Type B pancreatic cell (in vitro differentiated cells): ENCODE measurements around the gene AIG1. TPM values are rescaled to one million over a fixed set of nuclear protein-coding genes. Genes with fewer than 3 reads are reported as not detected.

Experiments used
- DNase-seq: peaks from one replicate; pipeline ENCODE4 v3.0.0; 2021; ENCODE audit warnings: mixed read lengths; ENCODE audit not compliant: unreplicated experiment; ENCODE audit errors: extremely low spot score
- H3K27ac Mint-ChIP-seq: 2 replicates; pipeline ENCODE4 v1.8.0; 2021; ENCODE audit warnings: mild to moderate bottlenecking, mixed read lengths
- H3K27me3 Mint-ChIP-seq: 2 replicates; pipeline ENCODE4 v1.8.0; 2021; ENCODE audit warnings: mixed read lengths
- H3K36me3 Mint-ChIP-seq: 2 replicates; pipeline ENCODE4 v1.8.0; 2021; ENCODE audit warnings: mixed read lengths
- H3K4me1 Mint-ChIP-seq: one replicate; pipeline ENCODE4 v1.8.0; 2021; ENCODE audit warnings: mixed read lengths; ENCODE audit not compliant: unreplicated experiment
- H3K4me3 Mint-ChIP-seq: 2 replicates; pipeline ENCODE4 v1.8.0; 2021; ENCODE audit warnings: mild to moderate bottlenecking, mixed read lengths
- H3K9me3 Mint-ChIP-seq: 2 replicates; pipeline ENCODE4 v1.8.0; 2021; ENCODE audit warnings: mixed read lengths
- CTCF ChIP-seq: fragments of 200-600 bp; sonication (generic); conservative IDR thresholded peaks from 2 replicates; pipeline ENCODE4 v1.5.0; 2021; ENCODE audit warnings: antibody characterized with exemption, mild to moderate bottlenecking
- total RNA-seq: library from RNA; stranded (reverse); gene quantifications from 2 replicates; pipeline ENCODE4 v1.2.1, GENCODE V29; 2021; ENCODE audit warnings: low replicate concordance

The AIG1 gene
- total RNA-seq, 1 donor from 2014 or later = 34.3 TPM

- no peak for TF ChIP-seq CTCF
- H3K4me1 Mint-ChIP-seq = peaks cover 8% of the 10 kb centered on the region
- H3K27me3 Mint-ChIP-seq = no peaks in the 10 kb centered on the region
- H3K9me3 Mint-ChIP-seq = peaks cover 4% of the 10 kb centered on the region
- no peak overlapping the region for H3K27ac Mint-ChIP-seq
- H3K4me3 Mint-ChIP-seq = no peak overlapping the region
- no peak for DNase-seq
- no peaks in the 10 kb centered on the region for H3K36me3 Mint-ChIP-seq
Observed at GRCh38 chr6:143270026-143270425, 209.3 kb downstream of the AIG1 start.

- H3K36me3 Mint-ChIP-seq = no peaks in the 10 kb centered on the region
- no peak overlapping the region for H3K4me3 Mint-ChIP-seq
- H3K4me1 Mint-ChIP-seq = no peaks in the 10 kb centered on the region
- H3K9me3 Mint-ChIP-seq = peaks cover 4% of the 10 kb centered on the region
- H3K27ac Mint-ChIP-seq = no peak overlapping the region
- DNase-seq = no peak
- no peaks in the 10 kb centered on the region for H3K27me3 Mint-ChIP-seq
- TF ChIP-seq CTCF = no peak
Observed at GRCh38 chr6:143271024-143271423, 210.3 kb downstream of the AIG1 start.

- Mint-ChIP-seq H3K36me3 (no peaks in the 10 kb centered on the region), H3K4me3 (no peak overlapping the region), H3K27me3 (no peaks in the 10 kb centered on the region), H3K4me1 (no peaks in the 10 kb centered on the region), H3K27ac (no peak overlapping the region), H3K9me3 (peaks cover 4% of the 10 kb centered on the region)
- TF ChIP-seq CTCF = no peak
- DNase-seq = no peak
Observed at GRCh38 chr6:143276436-143276835, 215.7 kb downstream of the AIG1 start.

GRCh38 chr6:143279385-143279784 is 218.7 kb downstream of the AIG1 start:
- no peaks in the 10 kb centered on the region for H3K36me3 Mint-ChIP-seq
- H3K9me3 Mint-ChIP-seq = no peaks in the 10 kb centered on the region
- no peaks in the 10 kb centered on the region for H3K4me1 Mint-ChIP-seq
- no peak overlapping the region for H3K4me3 Mint-ChIP-seq
- DNase-seq = no peak
- no peaks in the 10 kb centered on the region for H3K27me3 Mint-ChIP-seq
- TF ChIP-seq CTCF = peak; percentile 50
- H3K27ac Mint-ChIP-seq = no peak overlapping the region

- H3K9me3 Mint-ChIP-seq = no peaks in the 10 kb centered on the region
- H3K4me3 Mint-ChIP-seq = peak overlapping the region; percentile 23
- H3K27me3 Mint-ChIP-seq = no peaks in the 10 kb centered on the region
- H3K36me3 Mint-ChIP-seq = peaks cover 5% of the 10 kb centered on the region
- no peak for DNase-seq
- no peak for TF ChIP-seq CTCF
- no peak overlapping the region for H3K27ac Mint-ChIP-seq
- H3K4me1 Mint-ChIP-seq = no peaks in the 10 kb centered on the region
Observed at GRCh38 chr6:143283887-143284645, 223.4 kb downstream of the AIG1 start.
